ENCODE data around the gene C15orf61.

Gene C15orf61

DNA sequence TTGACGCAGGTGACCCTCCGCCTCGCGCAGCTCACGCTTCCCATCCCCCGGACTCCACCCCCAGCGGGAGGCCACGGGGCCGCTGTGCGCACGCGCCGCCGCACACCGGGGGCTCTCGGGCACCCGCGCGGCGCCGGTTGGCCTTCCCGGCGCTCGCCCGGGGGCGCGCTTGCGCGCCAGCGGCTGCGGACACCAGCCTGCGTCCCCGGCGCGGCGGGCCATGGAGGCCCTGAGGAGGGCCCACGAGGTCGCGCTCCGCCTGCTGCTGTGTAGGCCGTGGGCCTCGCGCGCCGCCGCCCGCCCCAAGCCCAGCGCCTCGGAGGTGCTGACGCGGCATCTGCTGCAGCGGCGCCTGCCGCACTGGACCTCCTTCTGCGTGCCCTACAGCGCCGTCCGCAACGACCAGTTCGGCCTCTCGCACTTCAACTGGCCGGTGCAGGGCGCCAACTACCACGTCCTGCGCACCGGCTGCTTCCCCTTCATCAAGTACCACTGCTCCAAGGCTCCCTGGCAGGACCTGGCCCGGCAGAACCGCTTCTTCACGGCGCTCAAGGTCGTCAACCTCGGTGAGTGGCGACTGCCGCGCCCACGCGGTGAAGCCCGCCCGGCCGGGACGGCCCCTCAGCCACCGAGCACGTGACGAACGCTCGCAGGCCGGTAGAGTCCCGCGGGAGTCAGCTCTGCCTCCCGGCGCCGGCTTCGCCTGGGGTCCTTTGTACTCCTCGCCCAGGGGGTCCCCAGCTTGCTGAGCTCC, at the start of gene C15orf61:
Gene C15orf61, plus strand, starts transcription at position 103 of the 754 bp plus-strand sequence. Its CDS starts 118 bp downstream, at position 221.
- DNase-seq (ENCODE audit: low read depth): peak; percentile 66

DNA sequence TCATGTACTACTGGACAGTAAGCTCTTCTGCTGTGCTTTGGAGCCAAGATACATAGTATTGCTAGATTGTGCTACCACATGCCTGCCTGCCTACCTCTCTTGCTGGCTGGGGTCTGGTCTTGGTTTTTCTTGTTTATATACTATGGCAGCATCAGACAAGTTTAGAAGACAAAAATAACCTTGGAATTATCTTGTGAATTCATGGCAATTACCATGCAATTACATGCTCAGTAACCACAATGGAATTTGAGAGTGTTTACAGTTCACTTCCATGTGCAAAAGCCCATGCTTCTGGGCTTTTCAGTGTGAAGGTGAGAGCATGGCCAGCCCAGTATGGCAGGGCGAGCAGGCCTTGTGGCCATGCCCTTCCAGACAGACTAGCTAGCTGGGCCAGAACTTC, 48.0 kb upstream of the C15orf61 start:
- no peak for DNase-seq (ENCODE audit: low read depth)

DNA sequence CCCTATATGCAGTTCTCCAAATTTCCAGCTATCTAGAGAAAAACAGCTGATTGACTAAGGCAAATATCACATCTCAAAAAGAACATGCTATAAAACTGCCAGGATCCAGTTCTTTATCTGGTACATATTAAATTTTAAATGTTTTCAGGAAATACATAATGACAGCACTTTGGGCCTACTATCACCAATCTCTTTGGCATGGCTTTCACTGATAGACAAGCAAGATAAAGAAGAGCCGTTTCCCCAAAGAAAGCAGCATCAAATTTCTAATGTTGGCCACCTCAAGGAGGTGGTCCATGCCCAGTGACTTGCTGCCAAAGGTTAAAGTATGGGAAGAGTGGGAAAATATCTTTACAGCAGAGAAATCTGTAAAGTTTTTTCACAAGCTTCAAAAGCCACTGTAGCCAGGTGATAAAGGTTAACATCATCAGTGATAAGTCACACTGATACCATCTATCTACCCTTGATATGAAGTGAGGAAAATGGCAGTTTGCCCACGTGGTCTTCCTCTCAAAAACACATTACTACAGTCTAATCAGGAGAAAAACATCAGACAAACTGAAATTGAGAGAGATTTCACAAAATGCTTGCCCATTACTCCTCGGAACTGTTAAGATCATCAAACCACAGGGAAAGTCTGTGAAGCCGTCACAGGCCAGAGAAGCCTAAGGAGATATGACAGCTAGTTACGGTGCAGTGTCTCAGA, 46.4 kb upstream of the C15orf61 start:
- DNase-seq (ENCODE audit: low read depth): no peak

DNA sequence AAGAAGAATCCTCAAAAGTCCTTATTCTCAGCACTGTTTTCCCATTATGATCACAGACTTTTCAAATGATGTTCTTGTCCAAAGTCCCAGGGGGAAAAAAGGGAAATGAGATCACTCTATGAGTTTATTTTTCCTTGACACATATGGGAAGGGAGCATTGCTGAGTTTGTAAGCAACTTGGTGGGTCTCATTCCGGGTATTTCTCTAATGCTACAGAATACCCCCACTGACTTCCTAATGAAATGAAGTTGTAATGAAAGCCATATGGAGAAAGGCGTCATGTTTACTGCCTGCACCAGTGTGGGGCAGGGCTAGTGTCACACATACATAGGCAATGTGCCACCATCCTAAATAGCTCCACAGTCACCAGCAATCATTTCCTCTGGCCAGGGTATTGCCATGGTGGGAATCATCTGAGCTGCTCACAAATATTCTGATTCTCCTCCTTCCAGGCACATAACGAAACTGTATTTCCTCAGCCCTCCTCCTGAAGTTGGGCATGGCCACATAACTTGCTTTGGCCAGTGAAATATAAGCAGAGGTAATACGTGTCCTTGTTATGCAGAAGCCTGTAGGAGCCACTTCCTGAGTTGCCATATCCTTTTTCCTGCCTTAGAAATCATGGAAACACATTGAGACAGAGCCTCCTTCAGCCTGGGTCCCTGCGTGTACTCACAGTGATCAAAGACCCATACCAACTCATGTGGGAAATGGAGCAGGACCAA, 41.0 kb upstream of the C15orf61 start:
- DNase-seq (ENCODE audit: low read depth): no peak

DNA sequence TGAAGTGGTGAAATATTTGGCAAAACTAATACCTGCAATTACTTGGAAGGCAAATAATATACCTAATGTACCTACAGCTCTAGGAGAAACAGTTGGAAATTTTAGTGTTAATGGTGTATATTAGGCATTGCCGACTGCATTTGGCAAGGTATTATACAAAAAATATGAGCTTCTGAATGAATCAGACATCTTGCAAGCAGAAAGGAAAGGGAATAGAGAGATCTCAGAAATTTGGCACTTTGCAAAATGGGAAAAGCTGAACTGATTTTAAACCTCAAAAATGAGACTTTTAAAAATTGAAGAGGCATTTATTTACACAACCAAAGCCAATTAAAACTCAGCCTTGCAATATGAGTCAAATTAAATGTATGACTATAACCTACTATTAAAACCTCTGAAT, 40.2 kb upstream of the C15orf61 start:
- no peak for DNase-seq (ENCODE audit: low read depth)

DNA sequence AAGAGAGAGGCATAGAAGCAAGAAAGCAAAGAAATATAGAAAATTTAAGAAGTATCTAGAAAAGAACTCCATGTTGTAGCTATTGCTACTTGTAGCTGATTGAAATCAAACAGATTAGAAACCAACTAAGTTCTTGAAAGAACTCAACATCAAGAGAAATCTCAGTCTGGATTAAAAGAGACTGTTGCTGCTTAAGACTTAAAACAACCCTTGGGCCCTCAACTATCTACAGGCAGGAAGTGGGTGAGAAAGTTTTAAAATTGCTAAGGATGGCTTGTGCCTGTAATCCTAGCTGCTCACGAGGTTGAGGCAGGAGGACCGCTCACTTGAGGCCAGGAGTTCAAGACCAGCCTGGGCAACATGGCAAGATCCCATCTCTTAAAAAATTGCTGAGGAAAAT, 39.3 kb upstream of the C15orf61 start:
- DNase-seq (ENCODE audit: low read depth): no peak

DNA sequence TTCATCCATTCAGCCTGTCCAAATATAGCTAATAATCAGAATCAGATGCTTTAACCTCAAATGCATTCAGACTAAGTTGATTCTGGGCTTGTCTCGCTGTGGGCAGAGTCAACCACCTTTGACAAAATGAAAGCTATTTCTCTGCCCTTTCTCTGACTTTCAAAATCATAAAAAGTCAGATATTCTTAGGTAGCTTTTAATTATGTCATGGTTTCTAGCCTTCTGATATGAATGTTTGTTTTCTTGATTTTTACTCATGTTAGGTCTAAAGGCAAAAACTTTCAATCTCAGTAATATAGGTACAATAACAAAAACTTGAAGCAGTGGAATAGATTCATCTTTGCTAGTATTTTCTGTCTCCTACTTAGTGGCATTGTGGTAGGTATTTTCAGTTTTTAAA, 25.3 kb upstream of the C15orf61 start:
- no peak for DNase-seq (ENCODE audit: low read depth)

DNA sequence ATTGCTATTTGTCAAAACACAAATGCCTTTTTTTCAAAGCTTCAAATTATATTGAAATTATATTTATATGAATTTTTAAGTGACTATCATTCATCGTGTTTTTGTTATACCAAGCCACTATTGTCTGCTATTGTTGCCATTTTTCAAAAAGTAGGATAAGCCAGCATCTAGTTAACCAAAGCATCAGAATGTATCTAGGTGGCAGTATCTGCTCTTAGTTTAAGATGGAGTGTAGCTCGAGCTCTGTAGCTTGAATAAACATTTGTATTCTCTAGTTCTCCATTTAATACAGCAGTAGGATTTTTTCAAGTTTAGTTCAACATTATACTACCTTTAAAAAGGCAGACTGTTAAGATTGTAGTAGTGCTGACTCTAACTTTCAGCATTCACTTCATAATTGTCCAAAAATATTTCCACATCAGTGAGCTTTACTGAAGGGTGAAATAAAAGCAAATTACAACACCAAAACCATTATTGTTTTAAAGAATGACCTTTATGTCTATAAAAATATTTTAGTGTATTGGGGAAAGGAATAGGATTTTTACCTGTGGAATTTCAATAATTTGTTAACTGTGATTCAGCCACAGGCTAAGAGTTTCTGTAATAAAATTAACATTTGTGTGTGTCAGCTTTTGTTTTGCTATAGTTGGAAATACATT, 19.6 kb upstream of the C15orf61 start:
- DNase-seq (ENCODE audit: low read depth): no peak

DNA sequence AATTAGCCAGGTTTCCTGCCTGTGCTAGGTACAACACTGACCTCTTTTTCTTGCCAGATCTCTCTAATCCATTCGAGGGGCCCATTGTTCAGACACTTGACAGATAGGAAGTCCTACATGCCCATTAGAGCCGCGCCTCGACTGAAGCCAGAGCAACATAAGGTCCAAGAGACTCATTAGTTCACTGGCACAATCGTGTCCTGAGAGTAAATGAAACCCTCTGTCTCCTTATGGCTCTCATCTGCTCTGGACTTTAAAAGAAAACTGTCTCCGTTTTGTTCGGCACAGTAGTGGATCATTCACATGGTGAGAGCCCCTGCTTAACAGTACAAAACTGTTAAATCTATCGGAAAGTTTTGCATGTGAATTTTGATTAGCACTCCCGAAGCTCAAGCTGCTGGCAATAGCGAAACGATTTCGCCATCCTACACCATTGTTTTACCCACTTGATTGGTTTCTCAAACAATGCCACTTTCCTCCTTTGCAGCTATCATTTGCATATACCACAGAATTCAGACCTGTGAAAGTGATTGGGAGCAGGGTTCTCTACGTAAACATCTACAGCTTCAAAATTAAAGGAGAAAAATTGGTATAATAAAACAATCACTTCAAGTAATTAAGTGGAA, 19.0 kb upstream of the C15orf61 start:
- no peak for DNase-seq (ENCODE audit: low read depth)

DNA sequence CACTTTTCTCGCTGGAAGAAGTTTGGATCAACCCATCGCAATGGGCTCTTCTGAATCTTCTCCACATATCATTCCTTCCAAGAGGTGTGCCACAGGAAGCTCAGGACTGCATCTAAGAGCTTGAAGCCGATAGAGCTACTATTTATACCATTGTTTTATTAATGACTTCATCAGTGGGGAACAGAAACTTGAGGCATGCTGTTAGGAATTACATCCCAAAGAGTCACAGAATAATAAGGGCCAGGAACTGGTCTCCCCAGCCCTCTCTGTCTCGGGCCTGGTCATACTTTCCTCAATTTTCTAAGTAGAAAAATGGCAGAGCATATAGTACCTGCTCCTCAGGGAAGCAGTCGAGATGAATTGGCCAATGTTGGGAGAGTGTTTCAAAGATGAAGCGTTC, 16.9 kb upstream of the C15orf61 start:
- DNase-seq (ENCODE audit: low read depth): no peak

DNA sequence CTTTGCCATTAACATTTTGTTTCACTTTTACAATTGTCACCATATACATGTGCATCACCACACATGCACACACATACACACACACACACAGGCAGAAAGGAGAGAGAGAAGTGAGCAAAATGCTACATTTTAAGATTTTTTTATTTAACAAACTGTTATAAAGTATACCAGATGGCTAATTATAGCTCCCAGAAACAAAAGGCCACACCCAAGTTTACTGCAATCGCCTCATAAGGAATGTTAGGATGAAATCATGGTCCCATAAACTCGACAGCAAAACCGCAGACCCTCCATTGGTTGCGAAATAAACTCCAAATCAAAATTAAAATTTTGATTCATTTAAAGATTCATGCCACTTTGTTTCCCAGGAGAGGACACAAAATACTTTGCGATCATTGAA, 16.1 kb upstream of the C15orf61 start:
- DNase-seq (ENCODE audit: low read depth): no peak

DNA sequence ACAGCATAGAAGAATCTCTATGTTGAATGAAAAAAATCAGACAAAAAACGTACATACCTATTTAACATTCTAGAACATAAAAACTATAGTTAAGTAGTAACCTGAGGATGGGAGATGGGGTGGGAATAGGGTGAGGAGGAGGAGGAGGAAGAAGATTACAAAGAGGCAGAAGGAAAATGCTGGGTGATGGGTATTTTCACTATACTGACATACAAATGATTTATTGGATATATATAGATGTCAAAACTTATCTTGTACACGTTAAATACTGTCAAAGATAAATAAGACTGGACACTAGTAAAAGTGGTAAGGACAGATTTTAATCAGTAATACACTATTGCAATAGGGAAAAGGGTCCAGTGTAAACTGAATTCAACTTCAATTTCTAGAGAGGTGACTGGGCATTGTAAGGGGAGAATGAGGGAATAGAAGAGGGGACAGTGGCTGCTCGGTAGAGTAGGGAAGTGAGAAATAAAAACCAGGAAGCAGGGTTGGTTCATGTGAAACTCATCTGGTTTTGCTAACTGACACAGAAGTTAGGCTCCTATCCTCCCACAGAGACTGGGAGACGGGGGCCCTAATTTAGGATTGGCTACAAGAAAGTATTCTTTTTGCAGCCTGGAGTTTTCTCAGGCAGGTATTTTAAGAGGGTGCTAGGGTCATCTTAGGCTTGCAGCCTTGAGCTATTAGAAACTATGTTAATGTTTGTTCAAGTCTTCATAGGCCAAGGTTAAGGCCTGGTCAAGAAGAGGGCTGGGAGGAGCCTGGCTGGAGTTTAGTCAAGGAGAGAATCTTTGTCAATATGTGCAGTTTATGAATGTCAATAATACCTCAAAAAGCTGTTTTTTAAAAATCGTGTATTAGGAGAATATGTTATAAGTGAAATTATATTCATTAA, 15.0 kb upstream of the C15orf61 start:
- no peak for DNase-seq (ENCODE audit: low read depth)

DNA sequence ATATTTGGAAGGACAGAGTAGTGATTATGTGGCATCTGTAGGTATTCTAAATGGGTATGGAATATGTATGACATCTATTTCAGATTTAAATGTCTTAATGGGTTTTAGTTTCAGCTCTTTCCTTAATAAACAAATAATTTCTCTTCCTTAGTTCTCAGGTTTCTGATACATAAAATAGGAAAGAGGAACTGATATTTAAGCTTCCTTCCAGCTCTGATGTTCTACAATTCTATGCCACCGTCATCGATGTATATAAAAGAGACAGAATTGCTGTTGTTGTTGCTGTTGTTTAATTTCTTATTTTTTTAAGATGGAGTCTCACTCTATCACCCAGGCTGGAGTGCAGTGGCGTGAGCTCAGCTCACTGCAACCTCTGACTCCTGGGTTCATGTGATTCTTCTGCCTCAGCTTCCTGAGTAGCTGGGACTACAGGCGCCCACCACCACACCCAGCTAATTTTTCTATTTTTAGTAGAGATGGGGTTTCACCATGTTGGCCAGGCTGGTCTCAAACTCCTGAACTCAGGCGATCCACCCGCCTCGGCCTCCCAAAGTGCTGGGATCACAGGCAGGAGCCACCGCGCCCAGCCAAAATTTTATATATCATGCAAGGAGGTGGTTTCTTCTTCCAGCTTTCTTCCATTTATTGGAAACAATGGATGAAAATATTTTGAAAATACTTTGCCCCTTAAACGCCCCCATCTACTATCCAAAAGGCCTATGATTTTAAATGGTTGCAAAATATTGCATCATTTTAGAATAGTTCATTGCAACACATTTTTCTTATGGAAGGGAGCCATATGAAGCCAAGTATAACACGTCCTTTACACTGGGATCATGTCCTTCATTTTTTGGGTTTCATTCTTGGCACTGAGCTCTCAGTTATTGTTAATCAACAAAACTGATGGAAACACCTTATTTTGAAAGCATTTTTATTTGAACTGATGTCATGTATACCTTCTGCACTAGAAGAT, 13.9 kb upstream of the C15orf61 start:
- DNase-seq (ENCODE audit: low read depth): no peak

DNA sequence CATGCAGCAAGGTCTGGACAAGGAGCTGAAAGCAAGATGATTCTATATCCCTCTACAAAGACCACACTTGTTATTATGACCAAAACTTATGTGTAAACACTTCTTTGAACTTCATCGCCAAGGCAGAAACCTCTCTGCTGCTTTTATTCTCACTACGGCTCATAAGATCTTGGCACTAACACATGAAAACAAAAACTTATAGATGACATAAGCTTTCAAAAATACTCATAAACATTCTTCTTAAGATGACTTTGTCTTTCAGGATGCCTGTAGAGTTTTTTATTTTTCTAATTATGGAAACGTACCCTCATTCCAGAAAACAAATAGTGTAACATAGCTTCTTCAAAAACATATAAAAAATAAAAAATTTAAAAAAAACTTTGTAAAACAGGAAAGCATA, 12.5 kb upstream of the C15orf61 start:
- DNase-seq (ENCODE audit: low read depth): no peak

DNA sequence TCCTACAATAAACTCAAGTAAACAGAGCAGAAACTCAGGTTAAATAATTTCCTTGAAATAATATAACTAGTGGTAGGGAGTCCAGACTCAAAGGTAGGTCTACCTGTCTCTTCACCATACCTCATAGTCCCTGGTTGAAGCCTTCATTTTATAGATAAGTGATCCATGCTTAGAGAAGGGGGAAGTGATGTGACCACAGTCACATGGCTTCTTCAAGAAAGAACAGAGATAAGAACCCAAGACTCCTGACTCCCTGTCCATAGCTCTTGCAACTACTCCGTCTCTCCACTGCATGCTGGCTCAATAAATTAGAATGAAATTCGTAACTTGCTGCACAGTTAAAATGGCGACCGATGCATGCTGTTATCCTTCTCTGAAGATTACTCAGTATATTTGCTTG, 11.0 kb upstream of the C15orf61 start:
- DNase-seq (ENCODE audit: low read depth): no peak

DNA sequence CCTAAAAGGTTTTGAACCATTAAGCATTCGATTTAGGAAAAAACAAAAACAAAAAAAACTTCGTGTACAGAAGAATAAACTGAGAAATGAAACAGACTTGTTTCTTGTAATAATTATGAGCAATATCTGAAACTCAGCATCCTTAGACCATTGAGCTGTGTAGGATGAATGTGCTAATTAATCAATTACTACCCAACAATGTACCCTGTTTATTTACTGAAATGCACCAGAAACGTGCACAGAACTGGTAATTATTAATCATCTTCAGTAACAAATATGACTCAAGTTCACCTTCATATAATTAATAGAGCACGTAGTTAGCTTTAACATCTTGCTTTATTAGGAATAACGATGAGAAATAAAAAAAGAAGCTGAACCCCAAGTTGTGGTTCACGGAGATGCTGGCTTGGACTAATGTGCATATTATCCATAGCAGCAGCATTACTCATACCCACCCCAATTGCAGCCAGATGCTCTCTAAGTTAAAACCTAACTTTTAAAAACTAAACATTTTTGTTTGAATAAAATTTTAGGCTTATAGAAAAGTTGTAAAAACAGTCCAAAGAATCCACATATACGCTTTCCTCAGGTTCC, 10.2 kb upstream of the C15orf61 start:
- no peak for DNase-seq (ENCODE audit: low read depth)

DNA sequence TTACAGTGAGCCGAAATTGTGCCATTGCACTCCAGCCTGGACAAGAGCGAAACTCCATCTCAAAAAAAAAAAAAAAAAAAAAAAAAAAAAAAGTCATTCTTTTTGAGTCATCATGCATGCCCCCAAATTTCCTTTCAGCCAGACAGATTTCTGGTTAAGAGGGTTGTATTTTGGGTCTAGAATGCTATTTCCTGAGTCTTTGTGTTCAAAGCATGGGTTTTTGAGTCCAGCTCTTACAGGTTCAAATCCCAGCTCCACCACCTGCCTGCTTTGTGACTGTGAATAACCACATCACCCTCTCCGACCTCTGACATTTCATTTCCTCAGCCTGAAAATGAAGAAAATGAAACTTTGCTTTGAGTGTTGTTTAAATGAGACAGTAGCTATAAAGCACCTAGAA, 9.3 kb upstream of the C15orf61 start:
- no peak for DNase-seq (ENCODE audit: low read depth)

DNA sequence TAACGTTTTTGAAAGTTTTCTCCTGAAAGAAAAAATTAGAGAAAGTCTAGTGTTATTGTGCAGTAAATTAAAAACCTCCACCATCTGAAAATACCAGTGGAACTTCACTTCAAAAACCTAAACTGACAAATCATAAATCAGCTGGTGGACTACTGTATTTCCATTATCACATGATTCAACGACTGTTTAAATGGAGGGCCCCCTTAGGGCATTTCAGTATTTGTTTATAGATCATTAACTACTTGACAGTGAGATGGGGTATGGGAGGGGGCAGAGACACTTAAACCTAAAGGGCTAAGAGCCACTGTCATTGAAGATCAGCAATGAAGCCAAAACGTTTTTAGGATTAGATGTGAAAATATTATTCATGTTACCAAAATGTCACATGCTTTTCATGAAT, 8.8 kb upstream of the C15orf61 start:
- no peak for DNase-seq (ENCODE audit: low read depth)

DNA sequence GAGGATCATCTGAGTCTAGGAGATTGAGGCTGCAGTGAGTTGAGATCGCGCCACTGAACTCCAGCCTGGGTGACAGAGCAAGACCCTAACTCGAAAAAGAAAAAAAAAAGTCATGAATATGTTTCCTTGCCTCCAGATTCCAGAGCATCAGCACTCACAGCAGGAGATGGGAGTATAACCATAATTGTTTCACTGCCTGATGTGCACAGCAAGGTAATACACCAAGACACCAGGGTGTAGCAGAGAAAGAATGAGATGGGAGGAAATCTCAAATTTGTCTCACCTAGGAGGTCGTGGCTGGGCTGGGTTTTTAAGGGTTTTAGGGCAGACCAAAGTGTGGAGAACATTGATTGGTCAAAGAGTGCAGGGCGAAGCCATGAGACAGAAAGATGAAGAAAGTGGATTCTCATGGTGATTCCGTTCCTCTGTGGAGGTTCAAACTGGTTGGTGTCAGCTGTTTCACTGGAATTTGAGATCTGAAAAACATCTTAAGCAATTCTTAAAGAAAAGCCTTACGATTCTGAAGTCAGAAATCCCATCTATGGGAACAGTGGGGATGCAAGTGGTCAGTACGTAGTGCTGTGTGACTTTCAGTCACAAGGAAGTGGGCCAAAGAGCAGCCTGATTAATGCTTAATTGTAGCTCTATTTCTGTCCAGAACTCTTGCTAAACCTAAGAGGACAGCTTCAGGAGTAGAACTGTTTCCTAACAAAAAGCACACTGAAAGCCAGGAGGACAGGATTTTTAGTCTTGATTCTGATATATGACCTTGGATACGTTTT, 7.8 kb upstream of the C15orf61 start:
- DNase-seq (ENCODE audit: low read depth): no peak
